ENCODE results near the gene BRAT1.

Gene BRAT1

DNA sequence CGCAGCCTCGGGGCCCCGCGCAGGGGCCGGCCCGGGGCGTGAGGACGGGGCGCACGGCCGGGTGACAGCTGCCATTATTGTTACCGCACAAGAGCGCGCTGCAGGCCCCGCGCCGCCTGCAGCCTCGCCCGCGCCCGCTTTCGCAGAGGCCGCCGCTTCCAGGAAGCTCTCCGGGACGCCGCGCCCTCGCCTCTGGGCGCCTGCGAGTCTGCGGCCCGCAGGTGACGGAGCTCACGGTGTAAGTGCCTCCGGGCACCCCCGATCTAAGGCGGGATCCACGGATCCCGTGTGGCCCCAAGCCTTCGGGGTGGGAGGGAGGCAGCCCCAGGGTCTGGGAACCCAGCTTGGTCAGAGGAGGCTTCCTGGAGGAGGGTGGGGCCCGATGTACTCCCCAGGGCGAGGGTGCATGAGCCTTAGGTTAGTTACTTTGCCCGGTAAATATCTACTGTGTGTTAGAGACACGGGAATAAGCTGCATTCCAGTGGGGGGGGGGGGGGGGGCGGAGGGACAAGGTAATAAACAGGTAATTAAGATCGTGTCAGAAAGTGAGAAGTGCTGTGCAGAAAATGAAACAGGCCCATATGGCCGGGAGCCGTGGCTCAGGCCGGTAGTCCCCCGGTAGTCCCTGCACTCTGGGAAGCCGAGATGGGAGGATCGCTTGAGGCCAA is 4.1 kb upstream of the BRAT1 start:
- no peaks in the 10 kb centered on the region for H3K9me3 ChIP-seq
- no peaks in the 10 kb centered on the region for H3K27me3 ChIP-seq
- TF ChIP-seq CTCF (IDR thresholded peaks at IDR 0.05) = no peak

DNA sequence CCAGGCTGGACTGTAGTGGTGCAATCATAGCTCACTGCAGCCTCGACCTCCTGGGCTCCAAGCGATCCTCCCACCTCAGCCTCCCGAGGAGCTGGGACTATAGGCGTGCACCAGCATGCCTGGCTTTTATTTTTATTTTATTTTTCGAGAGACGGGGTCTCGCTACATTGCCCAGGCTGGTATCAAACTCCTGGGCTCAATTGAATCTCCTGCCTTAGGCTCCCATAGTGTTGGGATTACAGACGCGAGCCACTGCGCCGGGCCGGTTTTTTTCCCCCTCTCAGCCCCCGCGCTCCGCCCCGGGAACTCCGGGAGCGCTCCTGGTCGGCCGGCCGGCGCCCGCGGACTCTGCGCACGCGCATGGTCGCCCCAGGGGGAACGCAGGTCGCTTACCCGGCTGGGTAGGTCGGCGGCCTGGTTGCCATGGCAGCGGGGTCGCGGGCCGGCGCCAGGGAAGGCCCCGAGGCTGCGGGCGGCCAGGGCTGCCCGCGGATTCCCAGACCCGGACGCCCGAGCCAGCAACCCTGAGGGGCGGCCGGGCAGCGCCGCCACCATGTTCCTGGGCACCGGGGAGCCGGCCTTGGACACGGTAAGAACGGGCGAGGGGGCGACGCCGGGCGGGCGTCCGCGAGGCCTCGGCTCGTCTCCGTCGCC is 3.4 kb upstream of the BRAT1 start, which contains the start of gene IQCE:
Gene IQCE (plus strand): TSS at position 351 of the 654 bp plus-strand sequence. CDS start 203 bp downstream, at position 554.
- H3K27me3 ChIP-seq = no peaks in the 10 kb centered on the region
- H3K4me3 ChIP-seq (ENCODE audit: low read depth in 1 of 2, low read length in 1 of 2) = peak within 1 kb of the TSS; percentile 81 to 83
- H3K4me1 ChIP-seq (ENCODE audit: control insufficient read depth in 1 of 2, insufficient read depth in 1 of 2, low read depth in 1 of 2, low read length in 1 of 2) = peaks cover 43 to 50% of the 10 kb centered on the region in 2 experiments
- TF ChIP-seq CTCF (IDR thresholded peaks at IDR 0.05) = no peak
- no peaks in the 10 kb centered on the region for H3K36me3 ChIP-seq
- H3K27ac ChIP-seq = peak within 1 kb of the TSS; percentile 75
- H3K9me3 ChIP-seq = no peaks in the 10 kb centered on the region

More for the DNA sequence above, 4.1 kb upstream of the BRAT1 start:
- Histone ChIP-seq H3K4me1 (ENCODE audit: control insufficient read depth in 1 of 2, insufficient read depth in 1 of 2, low read depth in 1 of 2, low read length in 1 of 2) (peaks cover 36 to 45% of the 10 kb centered on the region in 2 experiments), H3K4me3 (ENCODE audit: low read depth in 1 of 2, low read length in 1 of 2) (peak overlapping the region; percentile 81 to 83), H3K36me3 (no peaks in the 10 kb centered on the region), H3K27ac (peak overlapping the region; percentile 75)

- no peak for TF ChIP-seq CTCF (IDR thresholded peaks at IDR 0.05)
- H3K36me3 ChIP-seq = no peaks in the 10 kb centered on the region
- peak overlapping the region; percentile 98 for H3K27ac ChIP-seq
- peaks cover 39 to 43% of the 10 kb centered on the region in 2 experiments for H3K4me1 ChIP-seq (ENCODE audit: control insufficient read depth in 1 of 2, insufficient read depth in 1 of 2, low read depth in 1 of 2, low read length in 1 of 2)
- no peaks in the 10 kb centered on the region for H3K9me3 ChIP-seq
- H3K4me3 ChIP-seq (ENCODE audit: low read depth in 1 of 2, low read length in 1 of 2) = peak overlapping the region; percentile 80 to 90
- no peaks in the 10 kb centered on the region for H3K27me3 ChIP-seq
Observed at GRCh38 chr7:2554661-2555111, 638 bp downstream of the BRAT1 start.

GRCh38 chr7:2553831-2554581 is 1.3 kb downstream of the BRAT1 start:
- Histone ChIP-seq H3K36me3 (no peaks in the 10 kb centered on the region), H3K27me3 (no peaks in the 10 kb centered on the region), H3K9me3 (no peaks in the 10 kb centered on the region), H3K4me1 (ENCODE audit: control insufficient read depth in 1 of 2, insufficient read depth in 1 of 2, low read depth in 1 of 2, low read length in 1 of 2) (peaks cover 35 to 39% of the 10 kb centered on the region in 2 experiments), H3K27ac (peak overlapping the region; percentile 98), H3K4me3 (ENCODE audit: low read depth in 1 of 2, low read length in 1 of 2) (peak overlapping the region; percentile 80 to 90)
- no peak for TF ChIP-seq CTCF (IDR thresholded peaks at IDR 0.05)

GRCh38 chr7:2553108-2553507 is 2.2 kb downstream of the BRAT1 start:
- no peak for TF ChIP-seq CTCF (IDR thresholded peaks at IDR 0.05)
- H3K4me3 ChIP-seq (ENCODE audit: low read depth in 1 of 2, low read length in 1 of 2) = no peak overlapping the region
- no peaks in the 10 kb centered on the region for H3K27me3 ChIP-seq
- peaks cover 30 to 33% of the 10 kb centered on the region in 2 experiments for H3K4me1 ChIP-seq (ENCODE audit: control insufficient read depth in 1 of 2, insufficient read depth in 1 of 2, low read depth in 1 of 2, low read length in 1 of 2)
- H3K9me3 ChIP-seq = no peaks in the 10 kb centered on the region
- no peak overlapping the region for H3K27ac ChIP-seq
- H3K36me3 ChIP-seq = no peaks in the 10 kb centered on the region
